C4-2B (cell line): ENCODE results near the gene ZDHHC9.

Experiments
- CTCF ChIP-seq: fragments of 450-650 bp; conservative IDR thresholded peaks from 2 replicates; pipeline ENCODE4 v1.5.1; 2017; ENCODE audit warnings: mild to moderate bottlenecking
- ZFX ChIP-seq: fragments of 450-650 bp; IDR thresholded peaks from 2 replicates; pipeline ENCODE4 v1.6.1; 2017

GRCh38 chrX:129798456-129798855 is 45.2 kb downstream of the ZDHHC9 start:
- TF ChIP-seq CTCF (no peak), ZFX (no peak)
